ENCODE data around the gene ULK4.

ULK4 gene

GRCh38 chr3:41260063-41260450 lies 701.8 kb downstream of the ULK4 start:
- no peak overlapping the region for H3K27ac ChIP-seq (ENCODE audit: low read depth, low read length)
- no peak overlapping the region for H3K23ac ChIP-seq (ENCODE audit: low read length)

GRCh38 chr3:41259449-41260062 lies 702.3 kb downstream of the ULK4 start:
- Histone ChIP-seq H3K9ac (ENCODE audit: low read length) (no peak overlapping the region), H3K79me2 (ENCODE audit: control insufficient read depth, insufficient read depth, low read length) (no peaks in the 10 kb centered on the region), H2BK120ac (ENCODE audit: low read depth, low read length) (no peak overlapping the region), H3K4ac (ENCODE audit: low read depth, low read length) (no peak overlapping the region), H3K27me3 (ENCODE audit: insufficient read depth, low read length, poor library complexity) (no peaks in the 10 kb centered on the region), H2BK5ac (ENCODE audit: low read length) (no peak overlapping the region), H3K36me3 (ENCODE audit: control insufficient read depth, insufficient read depth, low read length) (no peaks in the 10 kb centered on the region), H2BK15ac (replicated peaks; ENCODE audit: low read depth) (no peak overlapping the region), H3K4me2 (ENCODE audit: low read length) (no peak overlapping the region), H3K4me1 (ENCODE audit: control insufficient read depth, low read depth, low read length) (no peaks in the 10 kb centered on the region), H3K56ac (ENCODE audit: low read length) (no peak overlapping the region), H3K27ac (ENCODE audit: low read depth, low read length) (no peak overlapping the region), H3K79me1 (ENCODE audit: low read length) (no peaks in the 10 kb centered on the region), H3K4me3 (ENCODE audit: low read length) (no peak overlapping the region), H4K8ac (ENCODE audit: low read depth, low read length) (no peak overlapping the region), H3K23ac (ENCODE audit: low read length) (no peak overlapping the region), H4K5ac (ENCODE audit: low read length) (no peak overlapping the region), H3K18ac (ENCODE audit: low read length) (no peak overlapping the region), H2AK5ac (ENCODE audit: low read length) (no peak overlapping the region)
- DNase-seq = no peak
- no CpG with 5 or more reads among the region's 1 CpG for WGBS (ENCODE audit: extremely low coverage, insufficient coverage, low lambda C conversion rate)

More at GRCh38 chr3:41260063-41260450, 701.8 kb downstream of the ULK4 start:
- H2BK120ac ChIP-seq (ENCODE audit: low read depth, low read length) = no peak overlapping the region
- no peak overlapping the region for H4K8ac ChIP-seq (ENCODE audit: low read depth, low read length)
- no peak overlapping the region for H3K4ac ChIP-seq (ENCODE audit: low read depth, low read length)
- no peak overlapping the region for H3K56ac ChIP-seq (ENCODE audit: low read length)
- no peak overlapping the region for H2AK5ac ChIP-seq (ENCODE audit: low read length)
- no CpG with 5 or more reads among the region's 3 CpGs for WGBS (ENCODE audit: extremely low coverage, insufficient coverage, low lambda C conversion rate)
- no peak overlapping the region for H4K5ac ChIP-seq (ENCODE audit: low read length)
- H2BK15ac ChIP-seq (replicated peaks; ENCODE audit: low read depth) = no peak overlapping the region
- no peaks in the 10 kb centered on the region for H3K79me2 ChIP-seq (ENCODE audit: control insufficient read depth, insufficient read depth, low read length)
- H3K4me1 ChIP-seq (ENCODE audit: control insufficient read depth, low read depth, low read length) = no peaks in the 10 kb centered on the region
- H3K36me3 ChIP-seq (ENCODE audit: control insufficient read depth, insufficient read depth, low read length) = no peaks in the 10 kb centered on the region
- no peak overlapping the region for H3K4me3 ChIP-seq (ENCODE audit: low read length)
- no peaks in the 10 kb centered on the region for H3K79me1 ChIP-seq (ENCODE audit: low read length)
- no peak overlapping the region for H3K18ac ChIP-seq (ENCODE audit: low read length)
- no peak overlapping the region for H3K4me2 ChIP-seq (ENCODE audit: low read length)
- no peak overlapping the region for H3K9ac ChIP-seq (ENCODE audit: low read length)
- no peak overlapping the region for H2BK5ac ChIP-seq (ENCODE audit: low read length)
- no peaks in the 10 kb centered on the region for H3K27me3 ChIP-seq (ENCODE audit: insufficient read depth, low read length, poor library complexity)
- DNase-seq = no peak

- Histone ChIP-seq H4K8ac (ENCODE audit: low read depth, low read length) (no peak overlapping the region), H2AK5ac (ENCODE audit: low read length) (no peak overlapping the region), H3K4ac (ENCODE audit: low read depth, low read length) (no peak overlapping the region), H3K9ac (ENCODE audit: low read length) (no peak overlapping the region), H2BK120ac (ENCODE audit: low read depth, low read length) (no peak overlapping the region), H3K79me1 (ENCODE audit: low read length) (no peaks in the 10 kb centered on the region), H4K5ac (ENCODE audit: low read length) (no peak overlapping the region), H3K27me3 (ENCODE audit: insufficient read depth, low read length, poor library complexity) (no peaks in the 10 kb centered on the region), H3K36me3 (ENCODE audit: control insufficient read depth, insufficient read depth, low read length) (no peaks in the 10 kb centered on the region), H3K4me3 (ENCODE audit: low read length) (no peak overlapping the region), H3K56ac (ENCODE audit: low read length) (no peak overlapping the region), H3K27ac (ENCODE audit: low read depth, low read length) (no peak overlapping the region), H3K4me2 (ENCODE audit: low read length) (no peak overlapping the region), H3K4me1 (ENCODE audit: control insufficient read depth, low read depth, low read length) (no peaks in the 10 kb centered on the region), H2BK15ac (replicated peaks; ENCODE audit: low read depth) (no peak overlapping the region), H3K18ac (ENCODE audit: low read length) (no peak overlapping the region), H2BK5ac (ENCODE audit: low read length) (no peak overlapping the region), H3K23ac (ENCODE audit: low read length) (no peak overlapping the region), H3K79me2 (ENCODE audit: control insufficient read depth, insufficient read depth, low read length) (no peaks in the 10 kb centered on the region)
- DNase-seq = no peak
- no CpG with 5 or more reads among the region's 4 CpGs for WGBS (ENCODE audit: extremely low coverage, insufficient coverage, low lambda C conversion rate)
Measured at GRCh38 chr3:41258239-41258800, 703.6 kb downstream of the ULK4 start.

GRCh38 chr3:41251593-41251992 lies 710.3 kb downstream of the ULK4 start:
- no CpG with 5 or more reads among the region's 1 CpG for WGBS (ENCODE audit: extremely low coverage, insufficient coverage, low lambda C conversion rate)
- no peaks in the 10 kb centered on the region for H3K79me2 ChIP-seq (ENCODE audit: control insufficient read depth, insufficient read depth, low read length)
- H4K5ac ChIP-seq (ENCODE audit: low read length) = no peak overlapping the region
- no peak overlapping the region for H2BK120ac ChIP-seq (ENCODE audit: low read depth, low read length)
- H3K4me1 ChIP-seq (ENCODE audit: control insufficient read depth, low read depth, low read length) = no peaks in the 10 kb centered on the region
- H3K56ac ChIP-seq (ENCODE audit: low read length) = no peak overlapping the region
- no peak overlapping the region for H3K4me2 ChIP-seq (ENCODE audit: low read length)
- no peak overlapping the region for H3K18ac ChIP-seq (ENCODE audit: low read length)
- DNase-seq = no peak
- H3K4ac ChIP-seq (ENCODE audit: low read depth, low read length) = no peak overlapping the region
- H3K79me1 ChIP-seq (ENCODE audit: low read length) = no peaks in the 10 kb centered on the region
- H3K27ac ChIP-seq (ENCODE audit: low read depth, low read length) = no peak overlapping the region
- no peak overlapping the region for H2BK5ac ChIP-seq (ENCODE audit: low read length)
- H2AK5ac ChIP-seq (ENCODE audit: low read length) = no peak overlapping the region
- H3K27me3 ChIP-seq (ENCODE audit: insufficient read depth, low read length, poor library complexity) = no peaks in the 10 kb centered on the region
- no peak overlapping the region for H3K9ac ChIP-seq (ENCODE audit: low read length)
- no peaks in the 10 kb centered on the region for H3K36me3 ChIP-seq (ENCODE audit: control insufficient read depth, insufficient read depth, low read length)
- H4K8ac ChIP-seq (ENCODE audit: low read depth, low read length) = no peak overlapping the region
- no peak overlapping the region for H3K23ac ChIP-seq (ENCODE audit: low read length)
- H2BK15ac ChIP-seq (replicated peaks; ENCODE audit: low read depth) = no peak overlapping the region
- no peak overlapping the region for H3K4me3 ChIP-seq (ENCODE audit: low read length)

DNA sequence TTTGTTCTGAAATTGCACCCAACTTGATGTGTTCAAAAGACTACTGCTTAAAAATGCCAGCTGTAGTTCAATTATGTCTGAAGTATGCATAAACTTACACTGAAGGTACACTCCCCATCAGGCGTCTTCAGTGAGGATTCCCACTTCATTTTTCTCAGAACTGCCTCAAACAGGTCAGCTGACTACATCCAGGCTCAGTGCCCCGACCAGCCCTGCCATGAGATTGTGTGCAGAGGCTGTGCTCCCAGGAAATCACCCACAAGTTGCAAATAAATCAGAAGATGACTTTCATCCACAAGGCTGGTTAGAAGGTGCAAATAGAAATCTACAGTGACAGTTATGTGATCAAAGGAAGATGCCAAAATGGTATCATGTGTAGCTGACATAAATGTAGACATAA lies 711.1 kb downstream of the ULK4 start:
- Histone ChIP-seq H4K8ac (ENCODE audit: low read depth, low read length) (no peak overlapping the region), H3K4me1 (ENCODE audit: control insufficient read depth, low read depth, low read length) (no peaks in the 10 kb centered on the region)
- no CpG with 5 or more reads among the region's 2 CpGs for WGBS (ENCODE audit: extremely low coverage, insufficient coverage, low lambda C conversion rate)

GRCh38 chr3:41249318-41249717 lies 712.6 kb downstream of the ULK4 start:
- Histone ChIP-seq H3K4ac (ENCODE audit: low read depth, low read length) (no peak overlapping the region), H3K9ac (ENCODE audit: low read length) (no peak overlapping the region), H3K79me2 (ENCODE audit: control insufficient read depth, insufficient read depth, low read length) (no peaks in the 10 kb centered on the region), H2AK5ac (ENCODE audit: low read length) (no peak overlapping the region), H3K18ac (ENCODE audit: low read length) (no peak overlapping the region), H3K27ac (ENCODE audit: low read depth, low read length) (no peak overlapping the region), H3K23ac (ENCODE audit: low read length) (no peak overlapping the region), H3K4me2 (ENCODE audit: low read length) (no peak overlapping the region), H3K79me1 (ENCODE audit: low read length) (no peaks in the 10 kb centered on the region), H4K8ac (ENCODE audit: low read depth, low read length) (no peak overlapping the region), H3K27me3 (ENCODE audit: insufficient read depth, low read length, poor library complexity) (no peaks in the 10 kb centered on the region), H2BK5ac (ENCODE audit: low read length) (no peak overlapping the region), H2BK120ac (ENCODE audit: low read depth, low read length) (no peak overlapping the region), H2BK15ac (replicated peaks; ENCODE audit: low read depth) (no peak overlapping the region), H3K36me3 (ENCODE audit: control insufficient read depth, insufficient read depth, low read length) (no peaks in the 10 kb centered on the region), H3K56ac (ENCODE audit: low read length) (no peak overlapping the region), H4K5ac (ENCODE audit: low read length) (no peak overlapping the region), H3K4me3 (ENCODE audit: low read length) (no peak overlapping the region), H3K4me1 (ENCODE audit: control insufficient read depth, low read depth, low read length) (no peaks in the 10 kb centered on the region)
- no CpG with 5 or more reads among the region's 3 CpGs for WGBS (ENCODE audit: extremely low coverage, insufficient coverage, low lambda C conversion rate)
- DNase-seq = no peak

More for the DNA sequence above, 711.1 kb downstream of the ULK4 start:
- Histone ChIP-seq H3K27ac (ENCODE audit: low read depth, low read length) (no peak overlapping the region), H3K56ac (ENCODE audit: low read length) (no peak overlapping the region), H3K4me2 (ENCODE audit: low read length) (no peak overlapping the region), H3K4ac (ENCODE audit: low read depth, low read length) (no peak overlapping the region), H3K23ac (ENCODE audit: low read length) (no peak overlapping the region), H2BK15ac (replicated peaks; ENCODE audit: low read depth) (no peak overlapping the region), H3K9ac (ENCODE audit: low read length) (no peak overlapping the region), H3K79me1 (ENCODE audit: low read length) (no peaks in the 10 kb centered on the region), H2BK120ac (ENCODE audit: low read depth, low read length) (no peak overlapping the region), H3K18ac (ENCODE audit: low read length) (no peak overlapping the region), H3K79me2 (ENCODE audit: control insufficient read depth, insufficient read depth, low read length) (no peaks in the 10 kb centered on the region), H3K27me3 (ENCODE audit: insufficient read depth, low read length, poor library complexity) (no peaks in the 10 kb centered on the region), H2AK5ac (ENCODE audit: low read length) (no peak overlapping the region), H2BK5ac (ENCODE audit: low read length) (no peak overlapping the region), H3K36me3 (ENCODE audit: control insufficient read depth, insufficient read depth, low read length) (no peaks in the 10 kb centered on the region), H4K5ac (ENCODE audit: low read length) (no peak overlapping the region), H3K4me3 (ENCODE audit: low read length) (no peak overlapping the region)
- no peak for DNase-seq

Measured in mesendoderm (in vitro differentiated cells).